ENCODE data around the gene CHGA. TPM values are rescaled to one million over a fixed set of nuclear protein-coding genes. Genes with fewer than 3 reads are reported as not detected.

Gene CHGA
- total RNA-seq, 1 experiment from 2014 or later: not detected

- BruUV-seq (replicated peaks): no TSS peak
- H3K4me3 ChIP-seq (ENCODE audit: low read depth in 2 of 2, low read length in 2 of 2): no peak overlapping the region
- ChIA-PET POLR2A (no interaction called here), CTCF (interaction anchor here (0.6 to 1.0 kb wide), 3 partner anchors 52 to 181 kb away, joined by 3 to 6 read pairs (median 6); no protein-coding TSS in a partner anchor)
- no peaks in the 10 kb centered on the region for H3K27me3 ChIP-seq (ENCODE audit: control insufficient read depth, insufficient read depth, low read length)
- DNase-seq (ENCODE audit: low read depth, low spot score) (no peak), ATAC-seq (no peak)
- H3K27ac ChIP-seq (ENCODE audit: low read length): no peak overlapping the region
- in situ Hi-C loops (cut with HindIII; ENCODE audit: low pct_unique_long_range_greater_than_20kb, low sequenced_read_pairs): no loop called here
- intact Hi-C loops (cut with micrococcal nuclease; ENCODE audit: unreplicated experiment): loop anchor here (10.0 kb wide), 1 partner anchor 182 kb away; no protein-coding TSS in a partner anchor
- TF ChIP-seq SIN3A (IDR thresholded peaks at IDR 0.05; ENCODE audit: borderline replicate concordance, insufficient read depth, low read depth, low read length): no peak
- no peak for TF ChIP-seq POLR2AphosphoS5 (IDR thresholded peaks at IDR 0.05; ENCODE audit: low read depth, low read length)
- no peak for TF ChIP-seq TCF7L2 (IDR thresholded peaks at IDR 0.05; ENCODE audit: low read depth, low read length)
- TF ChIP-seq CTCF (IDR thresholded peaks at IDR 0.05): no peak
- TF ChIP-seq REST (IDR thresholded peaks at IDR 0.05; ENCODE audit: insufficient read depth in 1 of 2, low read depth in 2 of 2, low read length in 1 of 2): no peak
- H3K9me3 ChIP-seq (ENCODE audit: control insufficient read depth, insufficient read depth, low read depth, low read length): no peaks in the 10 kb centered on the region
- H3K36me3 ChIP-seq (ENCODE audit: control insufficient read depth, insufficient read depth, low read length): no peaks in the 10 kb centered on the region
- H3K4me1 ChIP-seq (ENCODE audit: control insufficient read depth, insufficient read depth, low read length): no peaks in the 10 kb centered on the region
These were observed 29.7 kb downstream of the CHGA start for GRCh38 chr14:92952481-92953298.

GRCh38 chr14:92953526-92953925, 30.6 kb downstream of the CHGA start:
- H3K9me3 ChIP-seq (ENCODE audit: control insufficient read depth, insufficient read depth, low read depth, low read length): no peaks in the 10 kb centered on the region
- CTCF ChIA-PET: interaction anchor here (0.6 kb wide), 1 partner anchor 230 kb away, joined by 3 read pairs; no protein-coding TSS in a partner anchor
- no peak overlapping the region for H3K27ac ChIP-seq (ENCODE audit: low read length)
- H3K36me3 ChIP-seq (ENCODE audit: control insufficient read depth, insufficient read depth, low read length): no peaks in the 10 kb centered on the region
- H3K4me3 ChIP-seq (ENCODE audit: low read depth in 2 of 2, low read length in 2 of 2): no peak overlapping the region
- TF ChIP-seq TCF7L2 (IDR thresholded peaks at IDR 0.05; ENCODE audit: low read depth, low read length): no peak
- TF ChIP-seq POLR2AphosphoS5 (IDR thresholded peaks at IDR 0.05; ENCODE audit: low read depth, low read length): no peak
- no peak for TF ChIP-seq CTCF (IDR thresholded peaks at IDR 0.05)
- no peak for TF ChIP-seq REST (IDR thresholded peaks at IDR 0.05; ENCODE audit: insufficient read depth in 1 of 2, low read depth in 2 of 2, low read length in 1 of 2)
- no peak for TF ChIP-seq SIN3A (IDR thresholded peaks at IDR 0.05; ENCODE audit: borderline replicate concordance, insufficient read depth, low read depth, low read length)
- no peaks in the 10 kb centered on the region for H3K4me1 ChIP-seq (ENCODE audit: control insufficient read depth, insufficient read depth, low read length)
- POLR2A ChIA-PET: no interaction called here
- DNase-seq (ENCODE audit: low read depth, low spot score) (no peak), ATAC-seq (no peak)
- no TSS peak for BruUV-seq (replicated peaks)
- no peaks in the 10 kb centered on the region for H3K27me3 ChIP-seq (ENCODE audit: control insufficient read depth, insufficient read depth, low read length)
- intact Hi-C loops (cut with micrococcal nuclease; ENCODE audit: unreplicated experiment) (loop anchor here (10.0 kb wide), 1 partner anchor 181 kb away; no protein-coding TSS in a partner anchor), in situ Hi-C loops (cut with HindIII; ENCODE audit: low pct_unique_long_range_greater_than_20kb, low sequenced_read_pairs) (no loop called here)

All from Panc1 (cell line).